COR-L47 (cell line): Measurements from ENCODE around the gene H3-3A.

ENCODE experiments used
- DNase-seq: peaks from one replicate; lab custom pipeline; 2025; lab: John Stamatoyannopoulos, UW

Gene H3-3A

GRCh38 chr1:226111098-226111882 lies 48.8 kb downstream of the H3-3A start:
- DNase-seq, result no peak

- DNase-seq, result no peak
Observed at GRCh38 chr1:226111883-226112261, 49.4 kb downstream of the H3-3A start.

- no peak for DNase-seq
Observed at GRCh38 chr1:226112626-226113025, 50.1 kb downstream of the H3-3A start.

GRCh38 chr1:226116673-226117072 lies 54.2 kb downstream of the H3-3A start:
- no peak for DNase-seq

GRCh38 chr1:226117330-226117729 lies 54.8 kb downstream of the H3-3A start:
- no peak for DNase-seq

GRCh38 chr1:226118357-226118756 lies 55.8 kb downstream of the H3-3A start:
- DNase-seq, result no peak

GRCh38 chr1:226119169-226119568 lies 56.7 kb downstream of the H3-3A start:
- DNase-seq, result no peak

GRCh38 chr1:226120398-226120797 lies 57.9 kb downstream of the H3-3A start:
- DNase-seq, result no peak

- no peak for DNase-seq
Observed at GRCh38 chr1:226121049-226121586, 58.6 kb downstream of the H3-3A start.
